DOHH2 (cell line): ENCODE results near the gene MAN1B1.

Experiments used
- H3F3A ChIP-seq: fragments of 200-600 bp; sonication (generic), shearing (Covaris generic); 2 replicates; pipeline ENCODE4 v1.6.0; 2016; ENCODE audit warnings: antibody characterized with exemption, mild to moderate bottlenecking; ENCODE audit not compliant: control insufficient read depth, insufficient read depth
- H3K27ac ChIP-seq: fragments of 200-600 bp; sonication (generic); 2 replicates; pipeline ENCODE4 v1.5.1; 2014; ENCODE audit warnings: low read depth, mild to moderate bottlenecking, low read length, moderate library complexity
- H3K27me3 ChIP-seq: fragments of 200-600 bp; sonication (generic); 2 replicates; pipeline ENCODE4 v1.6.1; 2014; ENCODE audit warnings: mild to moderate bottlenecking, low read length, mixed read lengths; ENCODE audit not compliant: control insufficient read depth
- H3K36me3 ChIP-seq: fragments of 200-600 bp; sonication (generic); 2 replicates; pipeline ENCODE4 v1.6.1; 2014; ENCODE audit warnings: mild to moderate bottlenecking, low read length, moderate library complexity, mixed read lengths; ENCODE audit not compliant: control insufficient read depth
- H3K4me1 ChIP-seq: fragments of 200-600 bp; sonication (generic); 2 replicates; pipeline ENCODE4 v1.6.1; 2014; ENCODE audit warnings: mild to moderate bottlenecking, low read length, mixed read lengths; ENCODE audit not compliant: control insufficient read depth
- H3K4me2 ChIP-seq: fragments of 200-600 bp; sonication (generic); 2 replicates; pipeline ENCODE4 v1.6.0; 2014; ENCODE audit warnings: mild to moderate bottlenecking, low read length, moderate library complexity
- H3K4me3 ChIP-seq: fragments of 200-600 bp; sonication (generic); 2 replicates; pipeline ENCODE4 v1.5.1; 2014; ENCODE audit warnings: mild to moderate bottlenecking, low read length, mixed read lengths
- H3K79me2 ChIP-seq: fragments of 200-600 bp; sonication (generic); 2 replicates; pipeline ENCODE4 v1.6.1; 2014; ENCODE audit warnings: mild to moderate bottlenecking, low read length, mixed read lengths; ENCODE audit not compliant: control insufficient read depth
- H3K9me2 ChIP-seq: fragments of 200-600 bp; sonication (generic); replicated peaks from 2 replicates; pipeline ENCODE4 v1.6.1; 2014; ENCODE audit warnings: mild to moderate bottlenecking, low read length, mixed read lengths; ENCODE audit not compliant: control insufficient read depth
- H3K9me3 ChIP-seq: fragments of 200-600 bp; sonication (generic); 2 replicates; pipeline ENCODE4 v1.6.1; 2014; ENCODE audit warnings: antibody characterized with exemption, low read length, mixed read lengths; ENCODE audit not compliant: control insufficient read depth, insufficient read depth
- H4K20me1 ChIP-seq: fragments of 200-600 bp; sonication (generic); 2 replicates; pipeline ENCODE4 v1.6.0; 2014; ENCODE audit warnings: low read depth, mild to moderate bottlenecking, antibody characterized with exemption, low read length, moderate library complexity; ENCODE audit not compliant: control insufficient read depth, insufficient read depth
- CTCF ChIP-seq: fragments of 200-600 bp; sonication (generic); IDR thresholded peaks from one replicate; pipeline ENCODE4 v1.5.1; 2014; ENCODE audit warnings: antibody characterized with exemption, mild to moderate bottlenecking, low read depth, low read length; ENCODE audit not compliant: poor library complexity, severe bottlenecking
- EZH2phosphoT487 ChIP-seq: fragments of 200-600 bp; sonication (generic); IDR thresholded peaks from 2 replicates; pipeline ENCODE4 v1.6.1; 2017; ENCODE audit warnings: borderline replicate concordance, mild to moderate bottlenecking, antibody characterized with exemption, low read length, moderate library complexity, mixed read lengths

Gene MAN1B1

DNA sequence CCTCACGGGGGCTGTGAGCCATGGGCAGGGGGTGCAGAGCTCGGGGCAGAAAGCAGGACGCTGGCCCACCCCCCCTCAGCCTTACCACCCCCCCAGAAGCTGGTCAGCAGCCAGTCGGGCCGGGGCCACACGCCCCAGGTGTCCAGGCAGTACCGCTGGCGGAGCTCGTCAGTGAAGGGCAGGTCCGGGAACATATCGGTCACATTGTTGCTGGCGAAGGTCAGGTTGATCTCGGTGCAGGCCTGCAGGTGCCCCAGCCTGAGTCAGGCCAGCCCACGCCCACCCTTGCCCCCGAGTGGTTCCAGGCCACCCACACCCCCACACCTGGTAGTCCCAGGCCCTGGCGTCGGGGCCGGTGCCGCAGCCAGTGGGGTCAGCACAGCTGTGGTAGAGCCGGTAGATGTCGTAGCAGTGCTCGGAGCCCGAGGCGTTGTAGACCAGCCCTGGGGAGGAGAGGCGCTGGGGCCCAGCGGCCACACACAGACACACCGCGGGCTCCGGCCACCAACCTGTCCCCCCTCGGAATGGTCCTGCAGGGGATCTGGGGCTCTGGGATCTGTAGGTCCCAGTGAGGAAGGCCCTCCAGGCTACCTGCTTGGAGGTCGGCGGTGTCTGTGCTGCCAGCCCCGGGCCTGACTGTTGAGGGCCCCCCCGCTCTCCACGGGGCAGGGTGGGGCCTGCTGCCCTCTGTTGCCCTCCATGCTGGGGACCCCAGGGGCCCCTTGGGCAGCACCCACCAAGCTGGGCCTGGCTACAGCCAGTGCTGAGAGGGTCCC, 25.2 kb downstream of the MAN1B1 start:
- no peak overlapping the region for H3K27ac ChIP-seq

DNA sequence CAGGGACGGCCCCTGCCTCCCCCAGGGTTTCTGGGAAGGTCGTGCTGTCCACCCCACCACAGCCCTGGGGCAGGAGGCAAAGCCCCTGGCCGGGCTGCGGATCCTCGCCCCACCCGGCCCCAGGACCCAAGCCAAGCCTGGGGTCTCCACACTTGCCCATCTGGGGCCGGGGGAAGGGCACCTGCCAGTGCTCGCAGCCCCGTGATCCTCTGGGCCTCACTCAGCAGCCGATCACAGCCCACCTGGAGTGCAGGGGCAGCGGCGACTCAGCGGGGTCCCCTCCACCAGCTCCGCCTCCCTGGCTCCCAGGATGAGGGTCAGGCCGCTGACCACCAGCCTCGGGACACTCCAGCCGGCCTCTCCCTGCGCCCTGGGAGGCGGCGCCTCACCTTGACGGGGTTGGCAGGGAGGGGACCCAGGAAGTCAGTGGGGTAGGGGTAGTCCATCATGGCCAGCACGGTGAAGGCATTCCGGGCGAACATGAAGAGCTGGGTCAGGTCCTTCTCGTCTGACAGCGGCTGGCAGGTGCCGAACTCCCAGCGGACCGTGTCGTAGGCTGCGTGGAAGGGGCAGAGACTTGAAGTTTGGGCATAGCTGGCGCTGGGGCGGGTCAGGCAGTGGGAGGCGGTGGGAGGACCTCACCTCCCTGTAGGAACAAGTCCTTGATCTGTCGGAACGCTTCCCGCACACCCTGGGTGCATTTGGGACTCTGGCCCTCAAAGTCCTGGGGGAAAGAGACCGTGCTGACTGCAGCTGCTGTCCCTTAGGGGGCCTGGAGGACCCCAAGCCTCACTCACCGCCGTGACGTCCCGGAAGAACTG, 26.0 kb downstream of the MAN1B1 start:
- H3K27me3 ChIP-seq: no peaks in the 10 kb centered on the region
- H3F3A ChIP-seq: no peaks in the 10 kb centered on the region; the same call in 1 of the 2 replicates
- H3K79me2 ChIP-seq: peaks cover 26% of the 10 kb centered on the region
- H3K9me3 ChIP-seq: no peaks in the 10 kb centered on the region
- H3K4me1 ChIP-seq: peaks cover 23% of the 10 kb centered on the region
- H3K9me2 ChIP-seq: no peaks in the 10 kb centered on the region
- no peak for TF ChIP-seq EZH2phosphoT487
- TF ChIP-seq CTCF: no peak
- H4K20me1 ChIP-seq: no peaks in the 10 kb centered on the region
- H3K27ac ChIP-seq: no peak overlapping the region
- H3K36me3 ChIP-seq: peaks cover 54% of the 10 kb centered on the region
- H3K4me2 ChIP-seq: peak overlapping the region; percentile 65
- H3K4me3 ChIP-seq: peak overlapping the region; percentile 64

More for the DNA sequence above, 25.2 kb downstream of the MAN1B1 start:
- Histone ChIP-seq H3K9me3 (no peaks in the 10 kb centered on the region), H3K79me2 (peaks cover 26% of the 10 kb centered on the region), H3F3A (no peaks in the 10 kb centered on the region; the same call in 1 of the 2 replicates), H3K36me3 (peaks cover 61% of the 10 kb centered on the region), H4K20me1 (no peaks in the 10 kb centered on the region), H3K9me2 (no peaks in the 10 kb centered on the region), H3K27me3 (no peaks in the 10 kb centered on the region), H3K4me2 (no peak overlapping the region), H3K4me3 (no peak overlapping the region), H3K4me1 (peaks cover 21% of the 10 kb centered on the region)
- TF ChIP-seq EZH2phosphoT487: no peak
- TF ChIP-seq CTCF: no peak

GRCh38 chr9:137113385-137114159, 26.8 kb downstream of the MAN1B1 start:
- no peaks in the 10 kb centered on the region for H3K9me3 ChIP-seq
- H3K9me2 ChIP-seq: no peaks in the 10 kb centered on the region
- H3K79me2 ChIP-seq: peaks cover 26% of the 10 kb centered on the region
- H3K4me3 ChIP-seq: peak overlapping the region; percentile 64
- H3F3A ChIP-seq: no peaks in the 10 kb centered on the region; the same call in 1 of the 2 replicates
- no peaks in the 10 kb centered on the region for H3K27me3 ChIP-seq
- H3K4me1 ChIP-seq: peaks cover 29% of the 10 kb centered on the region
- TF ChIP-seq EZH2phosphoT487 (no peak), CTCF (no peak)
- H3K27ac ChIP-seq: no peak overlapping the region
- H3K4me2 ChIP-seq: peak overlapping the region; percentile 65
- H3K36me3 ChIP-seq: peaks cover 47% of the 10 kb centered on the region
- H4K20me1 ChIP-seq: no peaks in the 10 kb centered on the region
